Measurements from ENCODE around the gene FHIT.

The FHIT gene

GRCh38 chr3:61168286-61168685 lies 83.0 kb downstream of the FHIT start:
- DNase-seq: no peak

DNA sequence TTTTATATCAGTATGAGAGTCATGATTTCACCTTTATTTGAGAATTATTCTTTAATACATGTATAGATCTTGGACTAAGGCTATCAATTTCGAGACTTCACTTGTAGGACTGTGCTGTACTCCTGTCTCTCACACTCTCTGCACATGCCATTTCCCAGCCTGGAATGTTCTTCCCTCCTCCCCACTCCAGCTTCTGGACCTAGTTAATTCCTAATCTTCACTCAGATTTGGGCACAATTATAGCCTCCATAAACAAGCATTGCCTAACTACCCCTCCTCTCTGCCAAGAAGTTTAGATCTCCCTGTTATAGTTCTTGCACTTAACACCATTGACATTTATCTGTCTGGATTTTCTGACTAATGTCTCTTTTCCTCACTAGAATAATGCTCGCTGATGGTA lies 88.3 kb downstream of the FHIT start:
- no peak for DNase-seq

DNA sequence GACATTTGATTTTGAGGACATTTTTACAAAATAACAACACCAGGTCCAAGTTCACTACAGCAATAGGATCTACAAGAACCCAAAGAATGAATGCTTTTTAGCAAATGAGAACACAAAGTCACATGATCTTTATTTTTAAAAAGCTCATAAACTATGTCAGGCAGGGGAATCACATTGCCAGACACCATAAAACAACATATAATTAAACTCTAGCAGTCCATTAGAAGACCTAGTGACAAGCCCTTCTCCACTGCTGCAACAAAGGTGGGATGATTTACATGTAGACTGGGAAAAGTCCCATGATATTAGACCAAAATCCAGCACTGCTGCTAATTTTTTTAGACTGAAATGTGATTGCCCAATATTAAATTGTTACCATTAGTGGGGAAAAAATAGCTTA lies 92.6 kb downstream of the FHIT start:
- no peak for DNase-seq

DNA sequence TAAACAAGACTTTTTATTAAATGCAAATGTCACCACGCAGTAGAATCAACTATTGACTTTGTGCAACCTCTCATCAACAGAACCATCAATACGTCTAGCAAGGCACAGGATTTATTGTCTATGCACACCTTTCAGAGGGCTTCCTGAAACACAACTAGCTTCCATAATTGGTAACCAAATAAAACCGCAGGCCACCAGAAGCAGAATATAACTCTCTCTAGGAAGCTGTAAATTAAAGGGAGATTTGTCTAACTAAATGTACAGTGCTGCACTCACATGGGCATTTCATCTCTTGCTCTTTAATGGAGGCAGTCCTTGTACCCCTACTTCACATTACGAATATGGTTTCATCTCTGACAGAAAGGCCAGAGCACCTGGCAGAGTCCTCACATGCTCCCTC lies 93.0 kb downstream of the FHIT start:
- no peak for DNase-seq

DNA sequence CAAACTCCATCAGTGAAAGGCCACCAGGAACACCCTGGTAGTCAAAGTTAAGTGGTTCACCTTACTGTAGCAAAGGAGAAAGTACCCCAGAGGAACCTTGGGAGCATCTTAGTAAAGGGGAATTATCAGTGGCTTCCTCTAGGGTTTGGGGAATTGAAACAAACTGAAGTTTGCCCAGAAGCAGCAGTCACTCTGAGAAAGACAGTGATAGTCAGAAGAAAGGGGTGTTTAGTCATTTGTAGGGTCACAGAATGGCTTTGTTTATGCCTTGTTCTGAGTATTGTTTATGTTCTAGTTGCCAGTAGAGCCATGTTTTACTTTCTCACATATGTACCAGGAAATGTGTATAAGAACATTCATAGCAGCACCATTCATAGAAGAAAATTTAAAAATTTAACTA lies 93.8 kb downstream of the FHIT start:
- no peak for DNase-seq

GRCh38 chr3:61155701-61156292 lies 95.5 kb downstream of the FHIT start:
- DNase-seq: no peak

GRCh38 chr3:61154457-61155198 lies 96.6 kb downstream of the FHIT start:
- no peak for DNase-seq

DNA sequence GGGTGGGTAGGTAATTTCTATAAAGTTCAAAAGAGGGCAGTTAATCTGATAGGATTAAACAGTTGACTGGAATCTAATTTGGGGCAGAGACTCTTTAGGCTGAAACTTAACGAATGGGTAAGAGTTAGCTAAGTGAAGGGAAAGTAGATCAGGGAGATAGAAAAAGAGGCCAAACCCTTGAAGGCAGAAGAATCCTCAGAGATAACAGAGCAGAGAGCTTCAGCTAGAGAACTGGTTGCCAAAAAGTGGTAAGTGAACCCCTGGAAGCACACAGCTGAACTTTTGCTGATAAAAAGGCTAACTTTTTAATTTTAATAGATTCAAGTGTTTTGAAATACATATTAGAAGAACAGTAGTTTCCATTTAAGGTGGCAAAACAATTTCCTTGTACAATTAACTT lies 99.2 kb downstream of the FHIT start:
- DNase-seq: no peak

DNA sequence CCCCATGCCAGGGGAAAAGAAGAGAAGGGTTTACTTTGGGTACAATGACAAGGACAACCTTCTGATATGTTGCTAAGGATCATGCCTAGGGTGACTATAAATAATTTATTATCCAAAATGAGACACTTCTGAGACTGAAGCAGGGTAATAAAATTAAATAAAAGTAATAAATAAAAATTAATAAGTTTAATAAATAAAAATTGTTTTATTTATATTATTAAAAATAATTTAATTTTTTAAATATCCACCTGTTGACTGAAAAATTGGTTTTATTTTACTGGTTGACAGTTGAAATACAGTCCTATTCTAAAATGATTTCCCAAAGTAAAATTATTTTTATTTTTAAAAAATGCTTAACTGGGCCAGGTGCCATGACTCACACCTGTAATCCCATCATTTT lies 102.0 kb downstream of the FHIT start:
- no peak for DNase-seq

- no peak for DNase-seq
Observed at GRCh38 chr3:61146010-61146890, 105.0 kb downstream of the FHIT start.

GRCh38 chr3:61141697-61142096 lies 109.6 kb downstream of the FHIT start:
- no peak for DNase-seq

GRCh38 chr3:61141227-61141626 lies 110.0 kb downstream of the FHIT start:
- DNase-seq: no peak

GRCh38 chr3:61139686-61140085 lies 111.6 kb downstream of the FHIT start:
- no peak for DNase-seq

DNA sequence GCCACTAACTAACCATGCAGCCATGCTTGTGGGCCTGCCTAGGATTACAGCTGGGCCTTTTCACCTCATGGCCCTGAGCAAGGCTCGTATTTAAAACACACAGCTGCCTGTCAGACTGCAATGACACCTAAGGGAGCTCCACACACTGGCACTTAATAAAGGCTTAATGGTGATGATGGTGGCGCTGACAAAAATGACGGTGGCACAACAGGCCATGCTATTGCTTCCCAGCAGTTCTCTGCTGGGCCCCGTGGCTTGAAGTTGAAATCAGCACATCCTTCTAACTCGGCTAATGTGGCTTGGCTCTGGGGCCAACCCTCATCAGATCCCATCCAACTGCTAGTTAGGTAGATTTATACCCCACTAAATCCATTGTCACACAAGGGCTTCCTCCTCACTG lies 112.9 kb downstream of the FHIT start:
- no peak for DNase-seq

DNA sequence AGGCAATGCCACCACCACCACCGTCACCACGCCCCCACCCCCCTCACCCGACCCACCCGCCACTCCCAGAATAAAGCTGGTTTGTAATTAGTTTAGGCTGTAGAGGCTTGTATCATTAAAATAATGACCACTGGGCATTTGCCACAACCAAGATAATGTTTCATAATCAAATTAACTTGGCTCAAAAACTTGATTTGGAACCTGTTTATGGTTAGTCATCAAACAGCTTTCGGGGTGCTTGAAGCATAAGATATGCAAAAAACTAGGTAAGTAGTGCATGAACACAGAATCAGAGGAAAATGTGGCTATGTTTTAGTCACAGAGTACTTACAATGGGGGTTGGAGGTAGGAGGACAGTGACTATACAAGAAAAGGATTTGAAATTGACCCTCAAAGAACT lies 115.1 kb downstream of the FHIT start:
- no peak for DNase-seq

DNA sequence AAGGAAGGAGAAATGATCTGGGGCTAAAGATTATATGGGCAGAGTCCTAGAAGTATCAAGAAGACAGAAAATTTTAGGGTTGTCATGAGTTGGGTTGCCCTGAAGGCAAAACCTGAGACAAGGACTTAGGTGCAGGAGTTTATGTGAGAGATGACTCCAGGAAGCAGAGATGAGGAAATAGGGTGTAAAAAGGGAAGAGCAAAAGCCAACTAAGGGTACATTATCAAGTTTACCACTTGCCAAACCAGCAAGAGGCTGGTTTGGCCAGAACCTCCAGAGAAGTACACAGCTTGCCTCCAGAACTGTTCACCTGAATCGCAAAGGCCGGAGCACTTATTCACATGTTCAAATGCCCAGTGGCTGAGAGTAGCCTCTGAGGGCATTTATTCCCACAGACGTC lies 116.7 kb downstream of the FHIT start:
- DNase-seq: no peak

GRCh38 chr3:61132062-61132461 lies 119.2 kb downstream of the FHIT start:
- DNase-seq: no peak

GRCh38 chr3:61118830-61119229 lies 132.4 kb downstream of the FHIT start:
- no peak for DNase-seq

DNA sequence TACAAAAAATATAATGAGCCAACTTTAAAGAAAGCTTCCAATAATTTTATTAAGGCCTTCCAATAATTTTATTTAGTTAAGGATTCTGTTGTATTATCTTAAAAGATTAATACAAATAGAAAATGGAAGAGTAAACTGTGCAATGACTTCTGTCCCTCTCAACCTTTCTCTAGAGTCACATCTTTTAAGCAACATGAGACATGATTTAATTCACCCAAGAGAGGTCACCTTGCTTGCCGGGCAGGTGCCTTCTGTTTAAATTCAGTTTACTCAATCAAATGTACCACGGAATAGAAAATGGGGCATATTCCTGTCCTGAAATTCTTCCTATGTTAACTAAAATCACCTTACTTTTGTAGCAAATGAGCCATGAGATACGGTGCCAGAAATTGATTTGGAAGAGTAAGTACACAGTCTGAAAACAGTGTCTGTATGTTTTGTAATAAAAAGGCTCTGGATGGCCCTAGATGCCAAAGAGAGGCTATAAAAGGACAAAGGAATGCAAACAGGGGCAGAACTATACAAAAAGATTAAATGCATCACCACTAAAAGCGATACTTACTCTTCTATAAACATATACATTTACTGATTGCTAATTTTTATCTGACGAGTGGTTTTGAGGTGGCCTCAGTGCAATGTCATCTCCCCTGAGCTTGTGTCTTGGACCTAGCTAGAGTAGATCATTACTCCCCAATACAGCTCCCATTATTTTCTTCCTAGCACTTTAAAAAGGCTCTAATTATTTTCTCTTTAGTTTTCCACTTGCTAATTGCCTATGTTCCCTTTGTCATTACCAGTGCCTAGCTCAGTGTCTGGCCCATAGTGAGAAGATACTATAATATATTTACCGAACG lies 134.0 kb downstream of the FHIT start:
- DNase-seq: no peak

DNA sequence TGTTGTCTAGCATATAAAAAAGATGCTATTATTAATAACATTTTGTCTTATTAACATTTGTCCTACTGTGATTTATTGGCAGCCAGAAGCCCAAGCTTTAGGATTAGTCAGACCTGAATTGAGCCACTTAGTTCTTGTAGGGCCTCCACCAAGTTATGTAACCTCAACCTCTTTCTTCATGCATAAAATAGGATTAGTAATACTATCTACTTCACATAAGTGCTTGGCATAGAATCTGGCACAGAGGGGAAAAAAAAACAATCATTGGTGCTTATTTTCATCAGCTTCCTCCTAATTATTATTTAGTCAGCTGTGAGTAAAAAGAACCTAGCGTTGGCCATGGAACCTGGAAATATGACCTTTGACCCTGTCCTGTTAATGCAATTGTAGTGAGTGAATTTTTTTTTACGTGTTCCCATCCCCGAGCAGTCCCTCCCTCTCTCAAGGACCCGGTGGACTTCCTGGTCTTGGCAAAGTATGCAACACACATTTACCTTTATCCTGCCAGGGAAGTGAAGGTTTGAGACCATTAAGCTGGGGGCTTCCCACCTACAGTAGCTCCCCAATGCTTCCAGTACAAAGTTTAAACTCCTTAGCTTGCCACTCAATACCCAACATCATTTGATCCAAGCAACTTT lies 136.8 kb downstream of the FHIT start:
- DNase-seq: no peak

DNA sequence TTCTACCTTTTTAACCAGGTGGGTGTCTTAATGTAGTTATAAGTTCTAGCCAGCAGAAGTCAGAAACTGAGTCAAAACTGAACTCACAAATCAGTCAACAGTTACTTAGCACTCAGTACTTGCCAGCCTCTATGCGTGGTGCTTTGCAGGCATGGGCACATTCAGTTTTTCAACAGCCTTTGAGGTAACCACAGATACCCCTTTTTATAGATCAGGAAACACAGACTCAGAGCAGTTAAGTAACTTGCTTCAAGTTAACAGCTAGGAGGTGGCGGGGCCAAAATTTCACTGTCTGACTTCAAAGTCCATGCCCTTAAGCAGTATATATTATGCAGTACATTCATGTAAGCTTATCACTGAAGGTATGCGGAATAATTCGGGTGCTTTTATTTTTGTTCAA lies 139.4 kb downstream of the FHIT start:
- DNase-seq: no peak

GRCh38 chr3:61110576-61110975 lies 140.7 kb downstream of the FHIT start:
- DNase-seq: no peak
